NT2/D1 (cell line): ENCODE results near the gene MAPK7.

Experiments
- SUZ12 ChIP-seq: IDR thresholded peaks from 2 replicates; pipeline ENCODE4 v1.6.1; 2011; ENCODE audit not compliant: insufficient read length, insufficient read depth; ENCODE audit errors: extremely low read depth
- ZNF274 ChIP-seq: IDR thresholded peaks from 2 replicates; pipeline ENCODE4 v1.6.1; 2011; ENCODE audit warnings: mild to moderate bottlenecking, low read depth, low read length

DNA sequence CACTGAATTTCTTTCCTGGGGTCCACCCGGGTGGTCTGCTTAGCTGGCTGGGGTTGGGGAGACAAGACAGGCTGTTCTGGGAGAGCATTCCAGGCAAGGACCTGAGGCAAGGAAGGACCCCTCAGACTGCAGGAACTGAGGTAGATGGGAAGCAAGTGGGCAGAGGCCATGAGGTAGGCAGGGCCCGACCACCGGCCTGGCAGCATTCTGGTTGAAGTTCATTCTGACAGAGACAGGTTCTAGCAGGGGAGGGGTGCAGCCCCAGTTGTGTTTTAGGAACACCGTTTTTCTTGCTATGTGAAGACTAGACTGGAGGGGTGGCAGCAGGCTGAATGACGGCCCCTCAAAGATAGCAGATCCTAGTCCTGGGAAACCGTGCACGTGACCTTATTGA is 33.2 kb upstream of the MAPK7 start:
- no peak for TF ChIP-seq SUZ12
- TF ChIP-seq ZNF274 = no peak
